H1 (cell line): Measurements from ENCODE around the gene PANK3. TPM values are rescaled to one million over a fixed set of nuclear protein-coding genes. Genes with fewer than 3 reads are reported as not detected.

Source experiments
- CTCF ChIA-PET: fragments of 300-600 bp; sonication (Branson Sonifier 250); formaldehyde crosslinking; loops from one replicate; lab custom pipeline; 2021; ENCODE audit not compliant: partially characterized antibody; lab: Charles Lee
- POLR2A ChIA-PET: fragments of 300-600 bp; sonication (Branson Sonifier 250); formaldehyde crosslinking; loops from one replicate; lab custom pipeline; 2021; ENCODE audit warnings: inconsistent platforms; ENCODE audit not compliant: partially characterized antibody; lab: Charles Lee
- DNase-seq, 2 experiments: peaks; one replicate each; pipeline versions ENCODE4 v3.0.0 to v3.0.0-alpha.2; 2010 to 2022; ENCODE audit warnings: low spot score in 2 of 2, low read depth in 1 of 2, mixed read lengths in 1 of 2
- FAIRE-seq: peaks from 2 replicates; lab custom pipeline; 2011; peaks lifted over from hg19 to GRCh38; lab: Jason Lieb, UNC
- H2AFZ ChIP-seq: 2 replicates; pipeline ENCODE4 v1.8.1; 2012; ENCODE audit warnings: low read length, inconsistent platforms
- H2AK5ac ChIP-seq: 2 replicates; pipeline ENCODE4 v1.6.1; 2013; ENCODE audit warnings: low read depth, low read length
- H2BK120ac ChIP-seq: replicated peaks from 2 replicates; pipeline ENCODE3; 2013; ENCODE audit warnings: low read depth, low read length, inconsistent platforms
- H2BK12ac ChIP-seq: 2 replicates; pipeline ENCODE4 v1.6.1; 2013; ENCODE audit warnings: low read depth, low read length
- H2BK15ac ChIP-seq: 2 replicates; pipeline ENCODE4 v1.6.1; 2013; ENCODE audit warnings: low read length
- H2BK20ac ChIP-seq: 2 replicates; pipeline ENCODE4 v1.6.1; 2013; ENCODE audit warnings: low read length
- H2BK5ac ChIP-seq: 2 replicates; pipeline ENCODE4 v1.6.1; 2013; ENCODE audit warnings: low read depth, low read length
- H3K14ac ChIP-seq: 2 replicates; pipeline ENCODE4 v1.6.1; 2013; ENCODE audit warnings: inconsistent platforms; ENCODE audit not compliant: insufficient read length
- H3K18ac ChIP-seq: 2 replicates; pipeline ENCODE4 v1.6.1; 2013; ENCODE audit warnings: low read length; ENCODE audit errors: extremely low read depth
- H3K23ac ChIP-seq: 2 replicates; pipeline ENCODE4 v1.6.1; 2013; ENCODE audit warnings: inconsistent platforms; ENCODE audit not compliant: insufficient read length
- H3K23me2 ChIP-seq: 2 replicates; pipeline ENCODE4 v1.6.1; 2013; ENCODE audit warnings: low read depth, low read length
- H3K27ac ChIP-seq: 2 replicates; pipeline ENCODE4 v1.6.1; 2011; ENCODE audit warnings: low read depth, low read length, inconsistent platforms
- H3K27me3 ChIP-seq, 4 experiments: replicated peaks in 1 of 4; 1 replicate in 1 of 4; 2 replicates in 3 of 4; pipeline versions ENCODE4 v1.6.1 to v1.8.1; 2011 to 2013; ENCODE audit warnings: low read length in 3 of 4, mild to moderate bottlenecking in 3 of 4, inconsistent platforms in 2 of 4, mixed read lengths in 2 of 4, moderate library complexity in 1 of 4; ENCODE audit not compliant: control insufficient read depth in 3 of 4, insufficient read depth in 3 of 4; ENCODE audit errors: extremely low read depth in 1 of 4
- H3K36me3 ChIP-seq, 4 experiments: 2 replicates each; pipeline versions ENCODE4 v1.6.1 to v1.8.1; 2011 to 2013; ENCODE audit warnings: mild to moderate bottlenecking in 4 of 4, low read length in 3 of 4, moderate library complexity in 2 of 4, control low read depth in 1 of 4, inconsistent platforms in 1 of 4; ENCODE audit not compliant: insufficient read depth in 4 of 4, control insufficient read depth in 2 of 4
- H3K4ac ChIP-seq: replicated peaks from 2 replicates; pipeline ENCODE3; 2013; ENCODE audit warnings: low read length, low read depth, mixed read lengths, inconsistent platforms; ENCODE audit not compliant: insufficient read length
- H3K4me1 ChIP-seq, 4 experiments: replicated peaks in 1 of 4; 1 replicate in 1 of 4; 2 replicates in 3 of 4; pipeline versions ENCODE4 v1.6.1 to v1.8.1; 2011 to 2013; ENCODE audit warnings: low read length in 3 of 4, inconsistent platforms in 2 of 4, mixed read lengths in 1 of 4; ENCODE audit not compliant: insufficient read depth in 4 of 4, control insufficient read depth in 3 of 4
- H3K4me2 ChIP-seq, 2 experiments: 2 replicates each; pipeline versions ENCODE4 v1.6.1 to v1.8.1; 2011 to 2013; ENCODE audit warnings: low read depth in 2 of 2, low read length in 2 of 2, control low read depth in 1 of 2, inconsistent platforms in 1 of 2, mild to moderate bottlenecking in 1 of 2; ENCODE audit not compliant: insufficient read depth in 1 of 2
- H3K4me3 ChIP-seq, 4 experiments: fragments of 200-600, 300-600 bp in 1 of 4; sonication (generic), shearing (Covaris generic), sonication (Bioruptor Twin) in 1 of 4; 2 replicates each; pipeline versions ENCODE4 v1.5.1 to v1.8.1; 2011 to 2016; ENCODE audit warnings: low read length in 4 of 4, low read depth in 3 of 4, control low read depth in 2 of 4, inconsistent platforms in 2 of 4, mild to moderate bottlenecking in 2 of 4, mixed read lengths in 1 of 4, moderate library complexity in 1 of 4; ENCODE audit not compliant: insufficient read depth in 2 of 4; ENCODE audit errors: extremely low read depth in 1 of 4
- H3K56ac ChIP-seq: replicated peaks from 2 replicates; pipeline ENCODE3; 2013; ENCODE audit warnings: low read depth, mild to moderate bottlenecking, mixed read lengths, low read length, inconsistent platforms; ENCODE audit not compliant: insufficient read length
- H3K79me1 ChIP-seq: 2 replicates; pipeline ENCODE4 v1.6.1; 2013; ENCODE audit warnings: low read depth, low read length, control low read depth
- H3K79me2 ChIP-seq, 2 experiments: 2 replicates each; pipeline versions ENCODE4 v1.6.1 to v1.8.1; 2012 to 2013; ENCODE audit warnings: low read length in 2 of 2, mild to moderate bottlenecking in 2 of 2, inconsistent platforms in 1 of 2; ENCODE audit not compliant: insufficient read depth in 2 of 2, control insufficient read depth in 1 of 2
- H3K9ac ChIP-seq, 4 experiments: replicated peaks in 1 of 4; 1 replicate in 1 of 4; 2 replicates in 3 of 4; pipeline versions ENCODE4 v1.6.1 to v1.8.1; 2011 to 2013; ENCODE audit warnings: low read depth in 3 of 4, low read length in 3 of 4, control low read depth in 2 of 4, mild to moderate bottlenecking in 2 of 4, moderate library complexity in 2 of 4, inconsistent platforms in 1 of 4; ENCODE audit errors: extremely low read depth in 1 of 4
- H3K9me3 ChIP-seq, 2 experiments: 2 replicates each; pipeline versions ENCODE4 v1.6.1 to v1.8.1; 2012 to 2013; ENCODE audit warnings: mild to moderate bottlenecking in 2 of 2, moderate library complexity in 2 of 2, control low read depth in 1 of 2, inconsistent platforms in 1 of 2, low read depth in 1 of 2, low read length in 1 of 2, mixed read lengths in 1 of 2; ENCODE audit not compliant: insufficient read depth in 2 of 2
- H4K20me1 ChIP-seq, 2 experiments: replicated peaks in 1 of 2; 2 replicates each; pipeline versions ENCODE3 to v1.8.1; 2011 to 2013; ENCODE audit warnings: inconsistent platforms in 2 of 2, low read length in 2 of 2, mild to moderate bottlenecking in 1 of 2; ENCODE audit not compliant: insufficient read depth in 2 of 2, control insufficient read depth in 1 of 2
- H4K5ac ChIP-seq: 2 replicates; pipeline ENCODE4 v1.6.1; 2013; ENCODE audit warnings: low read length, low read depth, mixed read lengths, inconsistent platforms; ENCODE audit not compliant: insufficient read length
- H4K8ac ChIP-seq: 2 replicates; pipeline ENCODE4 v1.8.0; 2013; ENCODE audit warnings: mild to moderate bottlenecking, moderate library complexity, low read length, inconsistent platforms; ENCODE audit not compliant: insufficient read depth; ENCODE audit errors: extremely low read depth
- H4K91ac ChIP-seq: replicated peaks from 2 replicates; pipeline ENCODE3; 2013; ENCODE audit warnings: low read length, mixed read lengths, inconsistent platforms; ENCODE audit not compliant: insufficient read length
- BRCA1 ChIP-seq: IDR thresholded peaks from 2 replicates; pipeline ENCODE4 v1.6.1; 2012; ENCODE audit warnings: low read depth, low read length, improper control_type of control experiment
- CBX8 ChIP-seq: fragments of 300-800, 300-1000 bp; sonication (generic); IDR thresholded peaks from 2 replicates; pipeline ENCODE4 v1.7.1; 2016; ENCODE audit warnings: low read depth, low read length, borderline replicate concordance
- CREB1 ChIP-seq: IDR thresholded peaks from 2 replicates; pipeline ENCODE4 v1.6.1; 2012; ENCODE audit warnings: inconsistent platforms
- CTBP2 ChIP-seq: IDR thresholded peaks from 2 replicates; pipeline ENCODE4 v1.7.0; 2011; ENCODE audit warnings: borderline replicate concordance, mild to moderate bottlenecking, moderate library complexity, mixed read lengths, low read length; ENCODE audit not compliant: insufficient read depth, insufficient read length
- GABPA ChIP-seq: IDR thresholded peaks from 2 replicates; pipeline ENCODE4 v1.6.1; 2011; ENCODE audit warnings: mild to moderate bottlenecking, low read length, moderate library complexity, borderline replicate concordance; ENCODE audit not compliant: insufficient read depth
- HDAC2 ChIP-seq, 2 experiments: fragments of 300-600 bp in 1 of 2; sonication (generic) in 1 of 2; IDR thresholded peaks; 2 replicates each; pipeline ENCODE4 v1.6.1; 2011 to 2012; ENCODE audit warnings: low read depth in 2 of 2, low read length in 2 of 2, mild to moderate bottlenecking in 2 of 2, moderate library complexity in 2 of 2, borderline replicate concordance in 1 of 2, inconsistent platforms in 1 of 2
- KDM4A ChIP-seq: IDR thresholded peaks from one replicate; pipeline ENCODE4 v1.7.1; 2012; ENCODE audit warnings: low read depth, mild to moderate bottlenecking, moderate library complexity, low read length, inconsistent platforms; ENCODE audit not compliant: severe bottlenecking
- KDM5A ChIP-seq: fragments of 200-600 bp; IDR thresholded peaks from 2 replicates; pipeline ENCODE4 v1.7.1; 2012; ENCODE audit warnings: mild to moderate bottlenecking, low read length, inconsistent platforms, mixed read lengths
- MAFK ChIP-seq: IDR thresholded peaks from 2 replicates; pipeline ENCODE4 v1.6.1; 2012; ENCODE audit warnings: low read depth, mild to moderate bottlenecking, improper control_type of control experiment, low read length
- SP2 ChIP-seq: IDR thresholded peaks from 2 replicates; pipeline ENCODE4 v1.6.1; 2012; ENCODE audit warnings: mild to moderate bottlenecking, low read length, inconsistent platforms
- TAF7 ChIP-seq: optimal IDR thresholded peaks from 2 replicates; pipeline ENCODE3; 2011; ENCODE audit warnings: low read depth, mild to moderate bottlenecking, inconsistent platforms, low read length, moderate library complexity, borderline replicate concordance
- TBP ChIP-seq: IDR thresholded peaks from 2 replicates; pipeline ENCODE4 v1.6.1; 2011; ENCODE audit warnings: low read depth, low read length, improper control_type of control experiment
- ZNF274 ChIP-seq: IDR thresholded peaks from 2 replicates; pipeline ENCODE4 v1.7.0; 2012; ENCODE audit warnings: low read length, borderline replicate concordance; ENCODE audit errors: extremely low read depth
- WGBS, 2 experiments: shearing (Covaris generic) in 1 of 2; methylation state at CpG; one replicate each; pipeline versions ENCODE4 v1.1.6 to v1.1.7; 2013 to 2015; ENCODE audit warnings: low lambda C conversion rate in 2 of 2, mixed read lengths in 2 of 2, inconsistent platforms in 1 of 2, low coverage in 1 of 2, missing lambda C conversion rate in 1 of 2; ENCODE audit not compliant: insufficient replicate concordance in 2 of 2, insufficient coverage in 1 of 2, insufficient read length in 1 of 2; ENCODE audit errors: extremely low coverage in 1 of 2, missing lambda C conversion rate in 1 of 2; 5-methylcytosine and 5-hydroxymethylcytosine counted together
- polyA plus RNA-seq, 7 experiments: library from polyadenylated mRNA; depleted of rRNA in 3 of 7; stranded (reverse) in 5 of 7; unstranded in 2 of 7; fragments of >200 nt in 5 of 7; fragments of 200-250 nt in 2 of 7; gene quantifications; 1 replicate in 5 of 7; 2 replicates in 1 of 7; 4 replicates in 1 of 7; pipeline versions ENCODE4 v1.2.1 to v1.2.3, GENCODE V29; 2011 to 2013; ENCODE audit warnings: missing spikeins in 2 of 7, mixed read lengths in 2 of 7
- total RNA-seq: library from RNA; stranded (reverse); fragmentation: NEBNext Ultra II Directional; extraction: Animal tissue kit (Norgen Biotek cat#: 25700); gene quantifications from 2 replicates; pipeline ENCODE4 v1.2.1, GENCODE V29; 2021
- TF ChIP-seq, protein P1 (sequence below): IDR thresholded peaks from 2 replicates; pipeline ENCODE4 v1.6.1; 2012; ENCODE audit warnings: inconsistent platforms

Gene PANK3
- total and polyA plus RNA-seq, 2 of the 8 experiments (the other 6 are each of a cell fraction or from before 2014, with no cell fraction given), result 8.6 to 101 TPM

DNA sequence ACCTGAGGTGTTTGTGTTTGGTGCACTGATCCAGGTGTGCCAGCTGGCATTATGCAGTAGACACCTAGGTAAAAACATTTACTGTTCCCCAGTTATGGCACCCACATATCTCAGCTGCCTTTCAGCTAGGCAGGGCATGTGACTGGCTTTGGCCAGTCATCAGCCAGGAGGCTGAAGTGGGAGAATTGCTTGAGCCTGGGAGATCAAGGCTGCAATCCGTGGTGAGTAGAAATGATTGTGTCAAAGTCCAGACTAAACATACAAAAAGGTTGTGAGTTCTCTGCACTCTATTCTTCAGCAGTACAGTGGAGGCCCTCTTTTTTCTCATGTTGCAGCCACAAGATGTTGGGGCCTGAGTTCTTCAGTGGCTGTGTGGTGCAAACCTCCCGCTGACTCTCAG is 53.3 kb downstream of the PANK3 start:
- ChIA-PET CTCF (interaction anchor here (1.2 kb wide), 1 partner anchor 234 kb away, joined by 3 read pairs; no protein-coding TSS in a partner anchor), POLR2A (no interaction called here)
- H2BK12ac ChIP-seq, result no peak overlapping the region
- no peak overlapping the region for H2BK20ac ChIP-seq
- no peak overlapping the region for H3K4me3 ChIP-seq
- no peak for DNase-seq
- no peak overlapping the region for H4K5ac ChIP-seq
- no peak overlapping the region for H4K8ac ChIP-seq
- H2BK120ac ChIP-seq, result no peak overlapping the region
- H3K36me3 ChIP-seq, result peaks cover 0 to 3% (median 0%) of the 10 kb centered on the region in 4 experiments; a peak in 1 of 8 replicates
- no peak overlapping the region for H3K4ac ChIP-seq
- H3K14ac ChIP-seq, result no peak overlapping the region
- H3K79me1 ChIP-seq, result no peaks in the 10 kb centered on the region
- no peak for FAIRE-seq
- peaks cover 0 to 9% (median 7%) of the 10 kb centered on the region in 4 experiments; a peak in 5 of 7 replicates for H3K4me1 ChIP-seq
- H3K79me2 ChIP-seq, result no peaks in the 10 kb centered on the region
- peaks cover 7% of the 10 kb centered on the region for H3K23me2 ChIP-seq
- H2AK5ac ChIP-seq, result no peak overlapping the region
- no peak overlapping the region for H3K18ac ChIP-seq
- no peak overlapping the region for H2AFZ ChIP-seq
- peaks cover 0 to 5% of the 10 kb centered on the region in 2 experiments; a peak in 1 of 4 replicates for H3K9me3 ChIP-seq
- H3K4me2 ChIP-seq, result no peak overlapping the region
- no peak overlapping the region for H3K27ac ChIP-seq
- H4K20me1 ChIP-seq, result peaks cover 0 to 3% of the 10 kb centered on the region in 2 experiments
- H3K56ac ChIP-seq, result no peak overlapping the region
- no peak overlapping the region for H2BK5ac ChIP-seq
- H4K91ac ChIP-seq, result no peak overlapping the region
- H3K9ac ChIP-seq, result no peak overlapping the region
- no peak overlapping the region for H2BK15ac ChIP-seq
- H3K23ac ChIP-seq, result no peak overlapping the region
- WGBS, 2 experiments, result 88% methylated on average over 2 of the region's 2 CpGs; no CpG with 5 or more reads in 1 of the 2 experiments
- peaks cover 4 to 12% (median 11%) of the 10 kb centered on the region in 4 experiments for H3K27me3 ChIP-seq
- TF ChIP-seq BRCA1 (no peak), CREB1 (no peak), ZNF274 (no peak), SP2 (no peak), MAFK (no peak), TAF7 (no peak), GABPA (no peak), KDM5A (no peak), CTBP2 (no peak), CBX8 (no peak), TBP (no peak), KDM4A (no peak), HDAC2 (IDR thresholded peaks at IDR 0.05; ENCODE audit: borderline replicate concordance in 1 of 2, low read depth in 2 of 2, low read length in 2 of 2) (no peak)
- TF ChIP-seq, protein P1, sequence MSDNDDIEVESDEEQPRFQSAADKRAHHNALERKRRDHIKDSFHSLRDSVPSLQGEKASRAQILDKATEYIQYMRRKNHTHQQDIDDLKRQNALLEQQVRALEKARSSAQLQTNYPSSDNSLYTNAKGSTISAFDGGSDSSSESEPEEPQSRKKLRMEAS, result no peak
